ENCODE results near the gene ART3.

GRCh38 chr4:76084542-76084941 is 10.0 kb downstream of the ART3 start:
- TF ChIP-seq NR1H2 (CRISPR knock-in tag; IDR thresholded peaks at IDR 0.05) (no peak), ZNF311 (CRISPR knock-in tag; IDR thresholded peaks at IDR 0.05) (no peak), POLR2AphosphoS2 (IDR thresholded peaks at IDR 0.05; ENCODE audit: low read length) (no peak), CBX5 (IDR thresholded peaks at IDR 0.05; ENCODE audit: borderline replicate concordance, low read depth) (no peak)
